ENCODE results near the gene GLCE.

GRCh38 chr15:69271217-69271616, 110.8 kb downstream of the GLCE start:
- TF ChIP-seq GATA3 (IDR thresholded peaks at IDR 0.05; ENCODE audit: low read depth, low read length) (no peak), GATA2 (IDR thresholded peaks at IDR 0.05; ENCODE audit: low read depth, low read length) (no peak)

Measured in SH-SY5Y (cell line).